NCI-H460 (cell line): ENCODE results near the gene WASF2. TPM values are rescaled to one million over a fixed set of nuclear protein-coding genes. Genes with fewer than 3 reads are reported as not detected.
"Not testable (repeated sequence)": the region's sequence is repeated elsewhere in the genome, so short reads cannot be mapped to it uniquely, and the experiment has no call there.

Experiments
- DNase-seq: peaks from one replicate; pipeline ENCODE4 v3.0.0-alpha.2; 2016; ENCODE audit warnings: low read depth; ENCODE audit errors: extremely low read depth
- polyA plus RNA-seq: library from polyadenylated mRNA; depleted of rRNA; stranded (reverse); fragments of >200 nt; gene quantifications from 2 replicates; pipeline ENCODE4 v1.2.3, GENCODE V29; 2014; cell fraction: nucleus; rRNA removed
- total RNA-seq: library from RNA; depleted of rRNA; stranded (reverse); fragments of >200 nt; shearing (Covaris generic); gene quantifications from 2 replicates; pipeline ENCODE4 v1.2.3, GENCODE V29; 2014; rRNA removed

Gene WASF2
- total RNA-seq = 17.7 and 20.0 TPM in 2 replicates
- polyA plus RNA-seq = 10.6 and 12.8 TPM in 2 replicates

- DNase-seq = peak; percentile 92
These were observed at the start of gene WASF2 for GRCh38 chr1:27489973-27490741. Gene WASF2 (minus strand): TSS chr1:27490167. CDS start chr1:27428890, 61,277 bp downstream.

- DNase-seq = no peak
These were observed 48.8 kb upstream of the WASF2 start for GRCh38 chr1:27538793-27539192.

GRCh38 chr1:27538305-27538676 lies 48.3 kb upstream of the WASF2 start:
- not testable (repeated sequence) for DNase-seq

- DNase-seq = no peak
These were observed 46.8 kb upstream of the WASF2 start for GRCh38 chr1:27536767-27537166.

GRCh38 chr1:27536010-27536757 lies 46.2 kb upstream of the WASF2 start:
- DNase-seq = no peak

- no peak for DNase-seq
These were observed 45.4 kb upstream of the WASF2 start for GRCh38 chr1:27535386-27535785.

GRCh38 chr1:27531959-27532685 lies 42.2 kb upstream of the WASF2 start:
- DNase-seq = no peak

- DNase-seq = no peak
These were observed 40.2 kb upstream of the WASF2 start for GRCh38 chr1:27530192-27530591.

- DNase-seq = no peak
These were observed 39.7 kb upstream of the WASF2 start for GRCh38 chr1:27529704-27530018.

- no peak for DNase-seq
These were observed 39.1 kb upstream of the WASF2 start for GRCh38 chr1:27528818-27529703.

GRCh38 chr1:27527890-27528817 lies 38.2 kb upstream of the WASF2 start:
- no peak for DNase-seq

- DNase-seq = no peak
These were observed 37.4 kb upstream of the WASF2 start for GRCh38 chr1:27527223-27527889.

- no peak for DNase-seq
These were observed 36.7 kb upstream of the WASF2 start for GRCh38 chr1:27526569-27527222.

- DNase-seq = no peak
These were observed 35.6 kb upstream of the WASF2 start for GRCh38 chr1:27525296-27526272.

GRCh38 chr1:27523337-27524020 lies 33.5 kb upstream of the WASF2 start:
- DNase-seq = no peak
